ENCODE results near the gene HNRNPH3. TPM values are rescaled to one million over a fixed set of nuclear protein-coding genes. Genes with fewer than 3 reads are reported as not detected.

HNRNPH3 gene
- total RNA-seq, 2 experiments from 2014 or later = 139 to 145 TPM

- Mint-ChIP-seq H3K27me3 (no peaks in the 10 kb centered on the region), H3K4me3 (peak overlapping the region; percentile 94), H3K4me1 (ENCODE audit: low read depth) (peaks cover 32% of the 10 kb centered on the region), H3K9me3 (no peaks in the 10 kb centered on the region), H3K36me3 (ENCODE audit: low read depth) (peaks cover 36% of the 10 kb centered on the region), H3K27ac (peak overlapping the region; percentile 100)
- ATAC-seq (no peak), DNase-seq (peak; percentile 31)
- ChIA-PET CTCF (interaction anchor here (1.7 to 4.8 kb wide), 4 partner anchors 10 to 475 kb away, joined by 4 to 21 read pairs (median 6); no protein-coding TSS in a partner anchor), POLR2A (interaction anchor here (0.9 to 4.7 kb wide), 8 partner anchors 12 to 625 kb away, joined by 3 to 44 read pairs (median 5); partner anchors contain the start of genes DDX21 and HERC4)
- TF ChIP-seq, protein P1, sequence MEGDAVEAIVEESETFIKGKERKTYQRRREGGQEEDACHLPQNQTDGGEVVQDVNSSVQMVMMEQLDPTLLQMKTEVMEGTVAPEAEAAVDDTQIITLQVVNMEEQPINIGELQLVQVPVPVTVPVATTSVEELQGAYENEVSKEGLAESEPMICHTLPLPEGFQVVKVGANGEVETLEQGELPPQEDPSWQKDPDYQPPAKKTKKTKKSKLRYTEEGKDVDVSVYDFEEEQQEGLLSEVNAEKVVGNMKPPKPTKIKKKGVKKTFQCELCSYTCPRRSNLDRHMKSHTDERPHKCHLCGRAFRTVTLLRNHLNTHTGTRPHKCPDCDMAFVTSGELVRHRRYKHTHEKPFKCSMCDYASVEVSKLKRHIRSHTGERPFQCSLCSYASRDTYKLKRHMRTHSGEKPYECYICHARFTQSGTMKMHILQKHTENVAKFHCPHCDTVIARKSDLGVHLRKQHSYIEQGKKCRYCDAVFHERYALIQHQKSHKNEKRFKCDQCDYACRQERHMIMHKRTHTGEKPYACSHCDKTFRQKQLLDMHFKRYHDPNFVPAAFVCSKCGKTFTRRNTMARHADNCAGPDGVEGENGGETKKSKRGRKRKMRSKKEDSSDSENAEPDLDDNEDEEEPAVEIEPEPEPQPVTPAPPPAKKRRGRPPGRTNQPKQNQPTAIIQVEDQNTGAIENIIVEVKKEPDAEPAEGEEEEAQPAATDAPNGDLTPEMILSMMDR (IDR thresholded peaks at IDR 0.05) = no peak
- intact Hi-C loops (cut with micrococcal nuclease) = no loop called here
Measured at GRCh38 chr10:68330852-68331454, 911 bp upstream of the HNRNPH3 start.

DNA sequence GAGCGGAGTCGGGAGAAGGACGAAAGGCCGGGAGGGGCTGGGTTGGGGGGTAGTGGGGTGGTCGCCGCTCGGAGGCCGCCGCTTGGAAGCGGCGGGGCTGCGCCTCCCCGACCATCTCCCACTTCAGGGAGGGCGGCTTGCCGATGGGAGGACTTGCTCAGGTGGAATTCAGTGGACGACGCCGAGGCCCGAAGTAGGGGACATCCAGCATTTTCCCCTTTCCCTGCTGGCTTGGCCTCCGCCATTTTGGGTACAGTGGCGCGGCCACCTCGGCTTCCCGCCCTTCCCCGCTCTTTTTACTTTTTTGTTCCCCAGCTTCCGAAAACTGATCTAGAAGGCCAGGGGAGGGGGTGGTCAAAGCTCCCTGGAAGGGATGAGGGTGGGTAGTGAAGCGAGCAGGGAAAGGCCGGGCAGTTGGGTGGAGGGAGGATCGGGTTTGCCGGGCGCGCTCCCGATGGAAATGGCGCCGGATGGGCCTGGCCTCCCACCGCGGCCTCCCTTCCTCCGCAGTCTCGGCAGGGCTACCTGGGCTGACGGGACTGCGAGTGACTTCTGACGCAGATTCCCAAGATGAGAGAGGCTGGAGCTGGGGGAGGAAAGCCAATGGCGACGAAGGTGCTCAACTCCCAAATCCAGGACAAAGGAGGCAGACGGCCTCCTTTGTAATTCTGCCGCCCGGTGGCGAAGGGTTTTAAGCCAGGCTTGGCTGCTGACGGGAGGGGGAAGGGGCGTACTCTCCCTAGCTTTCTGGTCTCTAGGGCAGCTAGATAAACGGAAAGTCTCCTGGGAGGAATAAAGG is 594 bp downstream of the HNRNPH3 start, which contains the start of gene PBLD:
Gene PBLD (minus strand): TSS at position 670 of the 799 bp plus-strand sequence. CDS start 26,084 bp downstream, outside the sequence.
- CTCF ChIA-PET = interaction anchor here (0.8 to 4.8 kb wide), 9 partner anchors 9 to 122 kb away, joined by 3 to 21 read pairs (median 5); no protein-coding TSS in a partner anchor
- Mint-ChIP-seq H3K27me3 (no peaks in the 10 kb centered on the region), H3K36me3 (ENCODE audit: low read depth) (peaks cover 48% of the 10 kb centered on the region), H3K27ac (peak within 1 kb of the TSS; percentile 100), H3K4me1 (ENCODE audit: low read depth) (peaks cover 44% of the 10 kb centered on the region), H3K9me3 (no peaks in the 10 kb centered on the region), H3K4me3 (peak within 1 kb of the TSS; percentile 94)
- POLR2A ChIA-PET = interaction anchor here (0.7 to 4.7 kb wide), 19 partner anchors 11 to 756 kb away, joined by 3 to 44 read pairs (median 3); partner anchors contain the start of genes DDX21, DNA2, HERC4 and SRGN
- DNase-seq = peak; percentile 70
- intact Hi-C loops (cut with micrococcal nuclease) = no loop called here
- ATAC-seq = peak; percentile 22
- TF ChIP-seq, protein P1 (IDR thresholded peaks at IDR 0.05) = no peak

DNA sequence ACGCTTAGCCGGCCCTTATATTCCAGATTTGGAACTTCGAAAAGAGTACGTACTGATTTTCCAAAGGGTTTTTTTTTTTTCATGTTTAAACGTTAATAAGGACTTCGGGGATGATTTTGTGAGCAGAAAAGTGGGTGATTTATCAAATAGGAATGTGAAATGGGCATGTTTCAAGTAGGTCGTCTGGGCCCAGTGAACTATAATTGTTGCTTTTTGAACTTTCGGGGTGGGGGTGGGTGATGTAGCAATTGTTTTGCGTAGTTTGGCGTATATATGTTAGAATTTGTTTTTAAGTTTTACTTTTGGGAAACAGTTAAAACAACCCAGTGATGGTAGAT is 1.2 kb downstream of the HNRNPH3 start:
- ChIA-PET POLR2A (interaction anchor here (0.9 to 4.7 kb wide), 12 partner anchors 10 to 623 kb away, joined by 3 to 44 read pairs (median 5); partner anchors contain the start of gene DDX21), CTCF (interaction anchor here (0.6 to 4.8 kb wide), 9 partner anchors 10 to 123 kb away, joined by 3 to 21 read pairs (median 5); partner anchors contain the start of gene RUFY2)
- no peak for DNase-seq
- peaks cover 52% of the 10 kb centered on the region for H3K36me3 Mint-ChIP-seq (ENCODE audit: low read depth)
- peaks cover 49% of the 10 kb centered on the region for H3K4me1 Mint-ChIP-seq (ENCODE audit: low read depth)
- H3K27me3 Mint-ChIP-seq = no peaks in the 10 kb centered on the region
- TF ChIP-seq, protein P1 (IDR thresholded peaks at IDR 0.05) = no peak
- no peak for ATAC-seq
- peak overlapping the region; percentile 94 for H3K4me3 Mint-ChIP-seq
- intact Hi-C loops (cut with micrococcal nuclease) = no loop called here
- H3K9me3 Mint-ChIP-seq = no peaks in the 10 kb centered on the region
- peak overlapping the region; percentile 100 for H3K27ac Mint-ChIP-seq

GRCh38 chr10:68333440-68334431 is 1.9 kb downstream of the HNRNPH3 start:
- Mint-ChIP-seq H3K36me3 (ENCODE audit: low read depth) (peaks cover 57% of the 10 kb centered on the region), H3K27ac (peak overlapping the region; percentile 100), H3K9me3 (no peaks in the 10 kb centered on the region), H3K4me1 (ENCODE audit: low read depth) (peaks cover 48% of the 10 kb centered on the region), H3K4me3 (peak overlapping the region; percentile 94), H3K27me3 (no peaks in the 10 kb centered on the region)
- TF ChIP-seq, protein P1 (IDR thresholded peaks at IDR 0.05) = no peak
- POLR2A ChIA-PET = interaction anchor here (0.9 to 4.7 kb wide), 8 partner anchors 9 to 567 kb away, joined by 3 to 44 read pairs (median 4); no protein-coding TSS in a partner anchor
- intact Hi-C loops (cut with micrococcal nuclease) = no loop called here
- CTCF ChIA-PET = interaction anchor here (0.6 to 4.8 kb wide), 9 partner anchors 9 to 124 kb away, joined by 3 to 21 read pairs (median 5); partner anchors contain the start of gene RUFY2
- ATAC-seq (no peak), DNase-seq (no peak)

Data from activated CD8-positive, alpha-beta T cell treated with anti-CD3 and anti-CD28 coated beads for 36 hours (primary cell).